ENCODE measurements around the gene C3orf52.

C3orf52 gene

GRCh38 chr3:112119962-112120836, 34.0 kb downstream of the C3orf52 start:
- no peak for DNase-seq

GRCh38 chr3:112121577-112122547, 35.7 kb downstream of the C3orf52 start:
- DNase-seq, result peak; percentile 39

- DNase-seq, result no peak
Measured at GRCh38 chr3:112122870-112123269, 36.7 kb downstream of the C3orf52 start.

GRCh38 chr3:112123548-112123947, 37.4 kb downstream of the C3orf52 start:
- no peak for DNase-seq

- DNase-seq, result no peak
Measured at GRCh38 chr3:112124907-112125607, 38.9 kb downstream of the C3orf52 start.

- peak; percentile 38 for DNase-seq
Measured at GRCh38 chr3:112126511-112126911, 40.3 kb downstream of the C3orf52 start.

- DNase-seq, result no peak
Measured at GRCh38 chr3:112127522-112128494, 41.6 kb downstream of the C3orf52 start.

- peak; percentile 20 for DNase-seq
Measured at GRCh38 chr3:112128843-112129727, 42.9 kb downstream of the C3orf52 start.

GRCh38 chr3:112129925-112130637, 43.9 kb downstream of the C3orf52 start:
- DNase-seq, result no peak

- DNase-seq, result no peak
Measured at GRCh38 chr3:112130638-112130993, 44.4 kb downstream of the C3orf52 start.

- no peak for DNase-seq
Measured at GRCh38 chr3:112131111-112131510, 44.9 kb downstream of the C3orf52 start.

GRCh38 chr3:112132088-112132487, 45.9 kb downstream of the C3orf52 start:
- no peak for DNase-seq

- DNase-seq, result no peak
Measured at GRCh38 chr3:112132554-112132953, 46.4 kb downstream of the C3orf52 start.

GRCh38 chr3:112132975-112133448, 46.8 kb downstream of the C3orf52 start, which contains the start of gene GCSAM:
TSS of gene GCSAM (minus strand) at chr3:112133248. CDS start at chr3:112133120, 128 bp downstream.
- DNase-seq, result no peak

GRCh38 chr3:112133626-112134334, 47.6 kb downstream of the C3orf52 start:
- DNase-seq, result no peak

- no peak for DNase-seq
Measured at GRCh38 chr3:112134335-112135124, 48.3 kb downstream of the C3orf52 start.

GRCh38 chr3:112136046-112136445, 49.9 kb downstream of the C3orf52 start:
- DNase-seq, result no peak
